RCC 7860 (cell line): ENCODE measurements around the gene ALDH16A1.
A peak's percentile ranks its signal among the peaks of the same experiment; 100 is the strongest.

ENCODE experiments used
- DNase-seq: peaks from one replicate; pipeline ENCODE4 v3.0.0-alpha.2; 2015; ENCODE audit warnings: low spot score
- FAIRE-seq: peaks from 2 replicates; lab custom pipeline; 2012; peaks lifted over from hg19 to GRCh38; lab: Jason Lieb, UNC

ALDH16A1 gene

DNA sequence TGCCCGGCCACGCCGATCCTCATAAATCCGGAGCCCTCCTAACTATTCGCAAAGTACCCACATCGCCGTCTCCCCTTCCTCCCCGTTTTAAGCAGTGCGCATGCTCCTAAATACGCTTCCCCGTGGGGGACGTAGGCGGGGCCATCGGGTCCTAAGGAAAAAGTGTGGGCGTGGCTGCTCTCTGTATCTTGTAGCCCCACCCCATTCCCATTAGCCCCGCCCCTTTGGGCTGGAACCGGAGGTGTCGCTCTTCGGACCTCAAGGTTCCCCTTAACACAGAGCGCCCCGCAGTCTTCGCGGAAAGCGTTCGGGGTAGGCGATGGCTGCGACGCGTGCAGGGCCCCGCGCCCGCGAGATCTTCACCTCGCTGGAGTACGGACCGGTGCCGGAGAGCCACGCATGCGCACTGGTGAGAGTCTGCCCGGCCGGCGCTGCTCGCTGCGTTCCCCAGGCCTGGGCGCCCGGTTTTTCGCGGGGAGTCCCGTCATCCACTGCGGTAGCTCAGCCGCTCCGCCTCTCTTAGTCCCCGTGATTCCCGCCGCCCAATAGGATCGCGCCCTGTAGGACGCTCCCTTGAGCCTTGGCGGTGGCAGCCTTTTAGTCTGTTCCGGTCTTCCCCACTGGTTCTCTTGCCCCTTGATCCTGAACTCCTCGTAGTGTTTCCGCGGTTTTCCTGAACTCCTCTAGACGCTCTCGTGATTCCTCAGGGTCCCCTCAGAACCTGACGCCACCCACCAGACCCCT is at the start of gene ALDH16A1:
Gene ALDH16A1, plus strand, starts transcription at position 213 of the 744 bp plus-strand sequence. Its CDS starts 107 bp downstream, at position 320.
- FAIRE-seq = peak; percentile 47

DNA sequence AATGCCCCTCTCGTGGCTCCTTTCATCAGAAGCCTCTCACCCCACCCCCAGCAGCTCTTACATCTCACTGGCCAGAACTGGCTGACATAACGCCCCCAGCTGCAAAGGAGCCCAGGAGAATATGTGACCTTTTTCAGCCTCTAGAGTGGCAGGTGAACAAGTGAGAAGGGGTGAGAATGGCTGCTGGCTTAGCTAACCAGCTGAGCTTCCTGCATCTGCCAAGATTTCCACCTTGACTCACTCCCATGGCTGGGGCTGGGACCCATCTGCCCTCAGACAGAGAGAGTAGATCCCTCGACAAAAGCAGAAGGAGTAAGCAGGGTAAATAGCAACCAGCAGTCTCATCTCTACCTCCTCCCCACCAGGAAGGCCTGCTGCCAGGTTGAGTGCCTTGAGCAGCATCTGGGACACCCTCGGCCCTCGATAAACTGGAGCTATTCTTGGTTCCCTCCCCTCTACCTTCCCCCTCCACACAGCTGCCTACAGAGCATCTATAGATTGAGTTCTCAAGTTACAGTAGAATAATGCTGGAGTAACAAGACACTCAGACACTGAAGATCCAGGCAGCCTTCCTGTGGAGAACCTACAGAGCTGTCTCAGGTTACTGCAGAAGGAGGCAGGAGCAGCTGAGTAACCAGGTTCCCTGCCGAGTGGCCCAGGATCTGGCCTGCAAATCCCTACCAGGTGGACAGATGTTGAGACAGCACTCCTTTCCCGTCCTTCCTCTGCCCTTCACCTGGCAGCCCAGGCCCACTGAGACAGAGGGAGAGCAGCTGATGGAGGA is 49.4 kb upstream of the ALDH16A1 start:
- FAIRE-seq (no peak), DNase-seq (no peak)

More for the DNA sequence above, at the start of gene ALDH16A1:
- DNase-seq = peak; percentile 88

DNA sequence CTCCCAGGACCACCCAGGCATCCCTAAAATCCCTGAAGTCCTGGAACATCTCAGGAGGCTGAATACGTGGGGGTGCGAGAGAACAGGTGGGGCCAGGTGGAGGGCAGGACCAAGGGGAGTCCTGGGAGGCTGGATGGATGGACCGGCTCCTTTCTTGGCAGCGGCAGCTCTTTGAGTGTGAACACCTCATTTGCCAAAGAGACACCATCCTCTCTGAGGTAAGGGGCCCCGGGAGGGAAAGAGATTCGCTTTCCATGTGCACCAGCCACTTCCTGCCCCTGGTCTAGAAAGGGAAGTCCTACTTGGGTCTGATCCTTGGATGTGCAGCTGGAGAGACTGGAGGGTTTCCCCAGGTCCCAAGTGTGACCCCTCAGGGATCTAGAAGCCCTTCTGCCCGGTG is 45.9 kb upstream of the ALDH16A1 start:
- no peak for FAIRE-seq
- no peak for DNase-seq

DNA sequence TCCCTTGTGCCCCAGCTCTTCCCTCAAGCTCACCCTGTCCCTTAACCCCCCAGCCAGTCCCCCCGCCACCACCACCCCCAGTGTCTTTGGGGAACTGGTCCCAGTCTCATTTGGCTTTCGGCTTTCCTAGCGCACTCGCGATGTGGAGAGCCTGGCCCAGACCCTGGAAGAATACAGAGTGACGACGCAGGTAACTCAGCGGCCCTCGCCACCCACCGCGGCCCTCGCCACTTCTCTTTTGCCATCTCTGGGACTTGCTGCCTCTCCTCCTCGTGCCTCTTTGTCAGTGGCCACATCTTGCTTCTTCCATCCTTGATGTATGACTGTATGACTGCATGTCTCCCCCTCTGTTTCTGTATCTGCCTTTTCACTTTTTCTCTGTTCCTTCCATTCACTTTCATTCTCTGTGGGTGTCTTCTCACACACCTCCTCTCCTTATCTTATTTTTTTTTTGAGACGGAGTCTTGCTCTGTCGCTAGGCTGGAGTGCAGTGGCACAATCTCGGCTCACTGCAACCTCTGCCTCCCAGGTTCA is 45.5 kb upstream of the ALDH16A1 start:
- FAIRE-seq (no peak), DNase-seq (no peak)

DNA sequence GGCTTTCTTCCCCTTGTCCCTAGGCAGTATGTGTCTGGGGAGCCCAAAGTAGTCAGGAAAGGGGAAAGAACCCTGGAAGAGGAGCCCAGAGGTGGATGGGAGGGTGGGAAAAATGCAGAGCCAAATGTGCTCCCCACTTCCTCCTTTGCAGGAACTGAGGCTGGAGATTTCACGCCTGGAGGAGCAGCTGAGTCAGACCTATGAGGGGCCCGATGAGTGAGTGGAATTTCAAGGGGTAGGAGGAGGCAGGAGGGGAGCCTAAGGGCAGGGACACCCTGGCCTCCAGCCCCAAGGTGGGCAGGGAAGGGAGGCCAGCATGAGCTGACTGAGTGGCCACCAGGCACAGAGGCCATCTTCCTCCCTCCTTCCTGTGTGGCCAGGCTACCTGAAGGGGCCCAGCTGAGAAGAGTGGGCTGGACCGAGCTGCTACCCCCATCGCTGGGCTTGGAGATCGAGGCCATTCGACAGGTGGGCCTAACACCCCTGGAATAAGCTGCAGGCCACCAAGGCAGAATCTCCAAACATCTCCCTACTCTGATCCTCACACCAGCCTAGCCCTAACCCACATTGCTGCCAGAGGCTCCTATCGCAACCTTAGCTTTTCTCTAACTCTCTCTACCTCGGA is 44.1 kb upstream of the ALDH16A1 start:
- DNase-seq = peak; percentile 57
- peak; percentile 60 for FAIRE-seq

DNA sequence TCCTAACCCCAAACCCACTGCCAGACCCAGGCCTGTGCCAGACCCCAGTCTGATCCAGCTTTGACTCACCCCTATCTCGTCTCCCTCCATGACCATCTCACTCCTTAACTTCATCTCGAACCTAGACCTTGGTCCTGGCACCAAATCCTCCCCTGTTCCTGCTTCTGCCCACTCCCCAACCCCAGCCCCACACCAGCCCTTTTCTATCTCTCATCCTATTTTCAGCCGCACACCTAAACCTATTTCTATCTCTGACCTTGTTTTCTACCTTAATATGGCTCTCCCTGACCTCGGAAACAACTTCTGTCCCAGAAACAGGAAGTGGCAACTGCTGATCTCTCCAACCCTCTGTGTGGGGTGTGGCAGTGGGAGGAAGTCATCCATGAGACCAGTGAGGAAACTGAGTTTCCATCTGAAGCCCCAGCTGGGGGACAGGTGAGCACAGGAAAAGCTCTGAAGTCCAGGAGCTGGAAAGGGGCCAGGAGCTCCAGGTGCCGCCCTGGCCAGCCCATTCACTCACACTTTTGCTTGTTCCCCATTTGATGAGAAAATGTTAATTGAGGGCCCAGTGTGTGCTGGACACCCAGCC is 43.5 kb upstream of the ALDH16A1 start:
- FAIRE-seq = no peak
- no peak for DNase-seq

DNA sequence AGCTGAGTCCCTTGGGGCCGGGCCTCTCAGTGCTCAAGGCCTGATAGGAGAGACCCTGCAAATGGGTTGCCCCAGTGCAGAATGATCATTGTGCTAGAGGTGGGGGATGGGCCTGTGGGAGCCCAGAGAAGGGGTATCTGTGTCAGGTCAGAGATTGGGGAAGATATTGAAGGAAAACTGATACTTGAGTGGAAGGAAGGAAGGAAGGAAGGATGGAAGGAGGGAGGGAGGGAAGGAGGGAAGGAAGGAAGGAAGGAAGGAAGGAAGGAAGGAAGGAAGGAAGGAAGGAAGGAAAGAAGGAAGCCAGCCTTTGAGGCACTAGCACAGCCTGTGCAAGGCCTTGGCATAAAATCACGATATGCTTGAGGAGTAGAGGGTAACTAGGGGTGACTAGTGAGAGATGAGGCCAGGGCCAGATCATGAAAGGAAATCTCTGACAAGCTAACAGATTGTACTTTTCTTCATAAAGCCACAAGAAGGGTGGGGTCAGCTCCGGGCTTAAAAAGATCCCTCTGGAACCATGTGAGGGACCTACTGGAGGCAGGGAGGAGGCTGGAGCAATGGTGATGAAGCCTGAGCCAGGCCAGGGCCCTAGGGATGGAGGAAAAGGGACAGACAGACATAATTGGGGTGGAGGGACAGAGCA is 41.2 kb upstream of the ALDH16A1 start:
- DNase-seq (no peak), FAIRE-seq (no peak)

DNA sequence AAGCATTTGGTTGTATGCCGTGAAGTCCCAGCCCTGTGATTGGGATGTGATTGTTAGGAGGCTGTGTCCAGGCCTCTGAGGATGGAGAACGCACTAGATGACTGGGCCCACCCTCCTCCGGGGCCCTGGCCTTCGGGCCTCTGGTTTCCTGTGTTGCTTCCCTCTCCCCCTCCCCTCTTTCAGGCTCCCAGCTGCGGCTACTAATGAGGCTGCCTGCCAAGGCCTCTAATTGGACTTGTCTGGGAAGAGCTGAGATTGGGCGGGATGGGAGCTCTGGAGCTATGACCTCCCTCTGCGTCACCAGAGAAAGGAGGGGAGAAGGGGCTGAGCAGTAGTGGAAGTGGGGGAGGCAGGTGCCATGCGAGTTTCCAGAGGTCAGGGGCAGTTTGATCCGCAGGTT is 39.7 kb upstream of the ALDH16A1 start:
- DNase-seq (no peak), FAIRE-seq (no peak)

DNA sequence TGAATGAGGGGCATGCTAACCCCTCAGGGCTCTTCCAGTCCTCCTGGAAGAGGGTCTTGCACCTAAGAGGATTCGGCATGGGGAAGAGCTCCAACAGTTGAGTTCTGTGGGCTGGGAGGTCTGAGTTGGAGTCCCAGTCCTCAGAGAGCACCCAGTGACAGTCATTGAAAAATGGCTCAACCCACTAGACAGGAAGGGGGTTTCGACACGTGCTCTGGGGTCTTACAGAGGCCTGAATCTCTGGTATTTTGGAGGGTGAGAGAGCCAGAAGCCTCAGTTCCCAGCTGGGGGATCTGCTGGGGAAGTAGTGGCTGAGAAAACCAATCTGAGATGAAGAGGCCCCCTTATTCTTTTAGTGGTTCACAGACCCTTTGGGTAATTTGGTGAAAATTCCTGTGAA is 38.8 kb upstream of the ALDH16A1 start:
- DNase-seq (no peak), FAIRE-seq (no peak)

DNA sequence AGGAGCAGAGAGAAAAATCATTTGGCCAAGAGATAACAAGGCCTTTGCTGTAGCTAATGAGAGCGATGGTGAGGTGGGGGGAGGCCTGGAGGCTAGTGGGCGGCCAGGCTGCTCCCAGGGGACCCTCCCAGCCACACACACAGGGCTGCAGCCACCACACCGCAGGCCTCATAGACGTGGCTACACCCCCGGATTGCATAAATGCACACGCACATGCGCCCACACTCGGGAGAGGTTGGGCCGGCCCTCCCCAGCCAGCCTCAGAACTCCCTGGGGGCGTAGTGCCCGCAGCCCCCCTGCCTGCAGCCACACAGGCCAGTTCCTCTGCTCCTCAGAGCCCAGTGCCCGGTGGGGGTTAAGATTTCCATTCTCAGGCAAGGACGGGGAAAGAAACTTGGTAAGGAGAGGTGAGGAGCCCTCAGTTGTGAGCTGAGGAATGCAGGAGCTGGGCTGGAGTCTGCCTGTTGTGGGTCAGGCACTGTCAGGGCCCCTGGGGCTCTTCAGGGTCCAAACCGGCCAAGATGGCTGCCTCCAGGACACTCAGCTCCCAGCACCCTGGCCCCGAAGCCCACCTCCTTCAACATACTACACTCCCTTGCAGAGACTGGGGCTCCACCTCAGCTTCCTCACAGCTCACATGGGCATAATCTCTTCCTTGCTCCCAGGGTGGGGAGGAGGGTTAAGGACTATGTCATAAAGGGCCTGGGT is 37.8 kb upstream of the ALDH16A1 start:
- no peak for FAIRE-seq
- DNase-seq = no peak

DNA sequence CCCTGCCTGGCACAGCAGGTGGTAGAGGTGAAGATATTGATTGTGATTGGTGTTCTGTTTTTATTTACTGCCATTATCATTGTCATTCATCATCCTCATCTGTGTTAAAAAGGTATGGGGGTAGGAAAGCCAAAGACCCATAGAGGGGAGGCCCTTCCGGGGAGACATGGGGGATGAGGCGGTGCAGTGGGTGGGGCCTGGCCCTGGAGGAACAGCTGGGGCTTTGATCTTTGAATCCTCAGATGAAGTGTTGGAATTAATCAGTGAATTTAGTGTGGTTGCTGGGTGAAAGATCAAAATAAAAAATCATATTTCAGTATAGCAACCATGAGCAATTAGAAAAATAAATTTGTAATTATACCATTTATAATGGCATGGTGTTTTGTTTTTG is 37.2 kb upstream of the ALDH16A1 start:
- FAIRE-seq (no peak), DNase-seq (no peak)

DNA sequence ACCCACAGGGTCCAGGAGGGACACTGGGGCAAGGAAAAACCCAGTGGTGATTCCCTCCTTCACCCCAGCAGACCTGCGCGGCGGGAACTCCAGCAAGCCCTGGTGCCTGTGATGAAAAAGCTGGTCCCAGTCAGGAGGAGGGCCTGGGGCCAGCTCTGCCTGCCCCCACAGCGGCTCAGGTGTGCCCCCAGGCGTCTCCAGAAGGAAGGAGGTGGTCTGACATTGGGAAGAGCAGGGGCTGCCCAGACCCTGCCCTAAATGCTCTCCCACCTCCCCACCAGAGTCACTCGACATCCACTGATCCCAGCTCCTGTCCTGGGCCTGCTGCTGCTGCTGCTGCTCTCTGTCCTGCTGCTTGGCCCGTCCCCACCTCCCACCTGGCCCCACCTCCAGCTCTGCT is 35.9 kb upstream of the ALDH16A1 start:
- no peak for DNase-seq
- no peak for FAIRE-seq

DNA sequence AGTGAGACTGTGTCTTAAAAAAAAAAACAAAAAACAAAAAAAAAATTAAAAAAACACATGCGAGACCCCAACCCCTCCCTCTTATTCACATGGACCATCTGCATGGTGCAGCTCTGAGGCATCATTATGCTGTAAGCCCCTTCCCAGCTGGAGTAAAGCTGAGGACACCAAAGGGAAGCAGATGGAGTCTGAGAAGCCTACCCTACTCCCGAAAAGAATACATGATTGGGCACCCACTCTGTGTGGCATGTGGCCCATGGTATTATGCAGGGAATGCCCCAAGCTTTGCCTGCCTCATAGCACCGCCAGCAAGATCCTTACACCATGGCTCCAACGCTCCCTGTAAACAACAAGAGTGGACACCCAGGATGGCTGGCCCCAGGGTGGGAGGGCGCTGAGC is 34.5 kb upstream of the ALDH16A1 start:
- FAIRE-seq (no peak), DNase-seq (no peak)

DNA sequence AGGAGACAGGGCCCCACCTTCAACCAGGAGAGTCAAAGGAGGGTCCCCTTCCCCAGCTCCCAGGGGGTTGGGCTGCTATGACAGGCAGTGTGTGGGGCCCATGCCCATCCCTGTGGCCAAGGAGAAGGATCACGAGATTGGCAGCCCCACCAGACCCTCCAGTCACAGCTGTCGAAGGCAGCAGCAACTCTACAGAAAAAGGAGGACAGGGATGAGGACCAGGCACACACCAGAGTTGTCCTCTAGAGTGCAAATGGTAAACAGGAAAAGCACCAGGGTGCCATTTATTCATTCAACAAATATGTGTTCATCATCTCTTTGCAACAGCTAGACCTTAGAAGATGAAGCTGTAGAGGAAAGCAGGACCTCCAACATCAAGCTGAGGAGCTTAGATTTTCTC is 33.9 kb upstream of the ALDH16A1 start:
- DNase-seq (no peak), FAIRE-seq (no peak)

DNA sequence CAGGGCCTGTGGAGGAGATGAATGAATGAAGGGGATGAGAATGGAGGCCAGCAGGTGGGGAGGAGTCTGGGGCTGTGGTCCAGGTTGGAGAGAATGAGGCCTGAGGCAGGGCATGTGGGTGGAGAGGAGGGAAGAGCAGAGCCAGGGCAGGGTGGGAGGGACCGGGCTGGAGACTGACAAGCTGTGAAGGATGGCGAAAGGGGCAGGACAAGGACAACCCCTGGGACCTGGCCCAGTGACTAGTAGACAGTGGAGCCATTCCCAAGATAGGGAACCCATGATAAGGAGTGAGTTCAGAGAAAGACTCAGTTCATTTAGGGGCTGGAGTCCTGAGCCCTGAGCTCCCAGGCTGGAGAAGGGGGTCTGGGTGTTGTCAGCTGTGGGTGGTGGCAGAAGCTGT is 32.8 kb upstream of the ALDH16A1 start:
- DNase-seq (no peak), FAIRE-seq (no peak)

DNA sequence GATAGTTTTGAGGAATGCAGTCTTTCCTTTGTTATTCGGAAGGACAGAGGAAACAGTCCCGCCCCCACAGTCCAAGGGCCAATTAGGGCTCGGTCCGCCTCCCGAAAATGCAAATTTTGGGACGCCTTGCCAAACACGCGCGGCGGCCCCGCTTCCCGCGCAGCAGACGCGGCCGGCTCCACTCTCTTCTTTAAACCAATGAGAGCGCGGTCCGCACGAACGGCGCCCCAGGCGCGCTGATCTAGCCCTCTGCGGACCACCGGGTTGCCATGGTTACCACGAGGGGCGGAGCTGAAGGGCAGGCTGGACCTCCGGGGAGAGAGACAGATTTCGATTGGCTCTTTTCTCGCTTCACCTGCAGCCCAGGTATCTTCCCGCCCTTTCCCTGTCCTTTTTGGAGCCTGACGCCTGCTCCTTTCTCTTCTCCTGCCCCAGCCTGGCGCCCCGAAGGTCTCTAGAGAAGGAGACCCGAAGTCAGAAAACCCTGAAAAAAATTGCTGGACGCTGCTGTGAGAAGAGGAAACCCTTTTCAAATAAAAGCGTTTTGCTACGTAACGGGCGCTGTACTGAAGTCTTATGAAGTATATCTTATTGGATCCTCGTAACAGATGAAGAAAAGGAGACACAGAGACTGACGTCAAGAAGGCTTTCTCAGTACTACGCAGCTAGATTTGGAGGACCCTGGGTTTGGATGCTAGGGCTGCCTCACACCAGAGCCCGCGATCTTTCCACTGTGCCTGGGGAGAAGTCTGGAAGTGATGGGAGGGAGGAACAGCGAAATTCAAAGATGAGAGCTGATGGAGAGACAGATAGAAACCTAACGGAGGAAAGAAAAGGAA is 31.8 kb upstream of the ALDH16A1 start:
- no peak for DNase-seq

DNA sequence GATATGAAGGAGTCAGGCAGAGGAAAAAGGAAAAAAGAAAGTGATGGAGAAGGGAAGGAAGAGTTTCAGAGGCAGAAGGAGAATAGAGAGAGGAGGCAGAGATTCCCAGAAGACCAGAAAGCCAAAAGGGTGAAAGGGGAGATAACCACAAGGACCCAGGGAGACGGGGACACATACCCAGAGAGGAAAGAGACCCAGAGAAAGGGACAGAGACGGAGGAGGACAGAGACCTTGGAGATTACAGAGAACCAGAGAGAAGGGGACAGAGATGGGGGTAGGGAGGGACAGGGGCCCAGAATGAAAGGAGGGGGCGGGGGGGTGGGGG is 31.2 kb upstream of the ALDH16A1 start:
- DNase-seq = no peak
- FAIRE-seq = no peak

More for the DNA sequence above, 31.8 kb upstream of the ALDH16A1 start:
- no peak for FAIRE-seq

DNA sequence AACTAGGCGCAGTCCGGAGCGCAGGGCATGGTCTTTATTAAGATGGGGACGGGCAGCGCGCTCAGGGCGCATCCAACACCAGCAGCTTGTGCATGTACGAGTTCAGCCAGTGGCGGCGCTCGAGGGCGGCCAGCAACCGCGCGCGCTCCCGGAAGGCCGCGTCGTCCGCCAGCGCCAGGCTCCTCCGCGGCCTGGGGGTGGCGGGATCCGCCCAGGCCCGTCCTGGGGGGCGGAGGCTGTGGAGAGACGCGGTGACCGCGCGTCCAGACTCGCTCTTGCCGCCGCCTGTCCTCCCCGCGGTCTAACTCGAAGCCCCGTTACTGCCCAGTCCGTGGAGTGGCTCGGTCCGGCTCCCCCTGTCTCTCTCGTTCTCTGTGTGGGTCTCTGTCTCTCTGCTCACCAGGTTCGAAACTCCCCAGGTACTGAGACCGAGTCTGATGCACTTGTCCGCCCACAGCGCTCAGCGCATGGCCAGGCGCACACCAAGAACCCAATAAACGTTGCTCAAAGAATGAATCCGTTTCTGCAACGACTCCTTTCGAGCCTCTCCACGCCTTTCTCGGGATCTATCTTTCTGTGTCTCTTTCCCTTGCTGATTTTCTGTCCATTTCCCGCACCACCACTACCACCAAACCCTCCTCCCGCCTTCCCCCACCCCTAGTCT is 30.5 kb upstream of the ALDH16A1 start:
- no peak for DNase-seq

More for the DNA sequence above, 30.5 kb upstream of the ALDH16A1 start:
- FAIRE-seq = no peak
